ENCODE data around the gene THAP5.
"Not testable (repeated sequence)": the region's sequence is repeated elsewhere in the genome, so short reads cannot be mapped to it uniquely, and the experiment has no call there.

DNA sequence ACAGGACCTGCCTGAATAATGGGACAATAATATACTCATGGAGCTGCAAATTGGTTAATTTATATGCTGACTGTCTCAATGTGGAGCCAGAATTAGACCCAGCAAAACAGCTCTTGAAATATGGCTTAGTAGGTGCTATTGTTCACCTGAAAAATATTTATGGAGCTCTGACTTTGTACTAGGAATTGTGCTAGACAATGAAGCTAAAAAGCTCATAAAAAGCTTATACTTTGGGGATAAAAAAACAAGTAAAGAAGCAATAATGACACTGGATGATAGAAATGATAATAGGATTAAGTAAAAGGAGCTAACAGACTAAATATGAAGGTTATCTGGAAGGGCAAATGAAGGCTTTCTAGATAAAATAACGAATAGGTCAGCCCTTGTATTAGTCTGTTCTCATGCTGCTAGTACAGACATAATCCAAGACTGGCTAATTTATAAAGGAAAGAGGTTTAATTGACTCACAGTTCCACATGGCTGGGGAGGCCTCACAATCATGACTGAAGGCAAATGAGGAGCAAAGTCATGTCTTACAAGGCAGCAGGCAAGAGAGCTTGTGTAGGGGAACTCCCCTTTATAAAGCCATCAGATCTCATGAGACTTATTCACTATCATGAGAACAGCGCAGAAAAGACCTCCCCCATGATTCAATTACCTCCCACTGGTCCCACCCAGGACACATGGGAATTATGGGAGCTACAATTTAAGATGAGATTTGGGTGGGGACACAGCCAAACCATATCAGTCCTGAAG lies 21.2 kb downstream of the THAP5 start:
- TF ChIP-seq, protein P1, sequence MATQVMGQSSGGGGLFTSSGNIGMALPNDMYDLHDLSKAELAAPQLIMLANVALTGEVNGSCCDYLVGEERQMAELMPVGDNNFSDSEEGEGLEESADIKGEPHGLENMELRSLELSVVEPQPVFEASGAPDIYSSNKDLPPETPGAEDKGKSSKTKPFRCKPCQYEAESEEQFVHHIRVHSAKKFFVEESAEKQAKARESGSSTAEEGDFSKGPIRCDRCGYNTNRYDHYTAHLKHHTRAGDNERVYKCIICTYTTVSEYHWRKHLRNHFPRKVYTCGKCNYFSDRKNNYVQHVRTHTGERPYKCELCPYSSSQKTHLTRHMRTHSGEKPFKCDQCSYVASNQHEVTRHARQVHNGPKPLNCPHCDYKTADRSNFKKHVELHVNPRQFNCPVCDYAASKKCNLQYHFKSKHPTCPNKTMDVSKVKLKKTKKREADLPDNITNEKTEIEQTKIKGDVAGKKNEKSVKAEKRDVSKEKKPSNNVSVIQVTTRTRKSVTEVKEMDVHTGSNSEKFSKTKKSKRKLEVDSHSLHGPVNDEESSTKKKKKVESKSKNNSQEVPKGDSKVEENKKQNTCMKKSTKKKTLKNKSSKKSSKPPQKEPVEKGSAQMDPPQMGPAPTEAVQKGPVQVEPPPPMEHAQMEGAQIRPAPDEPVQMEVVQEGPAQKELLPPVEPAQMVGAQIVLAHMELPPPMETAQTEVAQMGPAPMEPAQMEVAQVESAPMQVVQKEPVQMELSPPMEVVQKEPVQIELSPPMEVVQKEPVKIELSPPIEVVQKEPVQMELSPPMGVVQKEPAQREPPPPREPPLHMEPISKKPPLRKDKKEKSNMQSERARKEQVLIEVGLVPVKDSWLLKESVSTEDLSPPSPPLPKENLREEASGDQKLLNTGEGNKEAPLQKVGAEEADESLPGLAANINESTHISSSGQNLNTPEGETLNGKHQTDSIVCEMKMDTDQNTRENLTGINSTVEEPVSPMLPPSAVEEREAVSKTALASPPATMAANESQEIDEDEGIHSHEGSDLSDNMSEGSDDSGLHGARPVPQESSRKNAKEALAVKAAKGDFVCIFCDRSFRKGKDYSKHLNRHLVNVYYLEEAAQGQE (IDR thresholded peaks at IDR 0.05; ENCODE audit: borderline replicate concordance), result not testable (repeated sequence)
- TF ChIP-seq MXI1 (conservative IDR thresholded peaks at IDR 0.05; ENCODE audit: poor library complexity, severe bottlenecking); EZH2 (IDR thresholded peaks at IDR 0.05; ENCODE audit: borderline replicate concordance, insufficient read depth, low read length, poor library complexity, severe bottlenecking); POLR2AphosphoS5 (IDR thresholded peaks at IDR 0.05); SMC3 (conservative IDR thresholded peaks at IDR 0.05; ENCODE audit: poor library complexity); EP300 (conservative IDR thresholded peaks at IDR 0.05; ENCODE audit: poor library complexity, severe bottlenecking): not testable (repeated sequence)
- TF ChIP-seq, protein P2, sequence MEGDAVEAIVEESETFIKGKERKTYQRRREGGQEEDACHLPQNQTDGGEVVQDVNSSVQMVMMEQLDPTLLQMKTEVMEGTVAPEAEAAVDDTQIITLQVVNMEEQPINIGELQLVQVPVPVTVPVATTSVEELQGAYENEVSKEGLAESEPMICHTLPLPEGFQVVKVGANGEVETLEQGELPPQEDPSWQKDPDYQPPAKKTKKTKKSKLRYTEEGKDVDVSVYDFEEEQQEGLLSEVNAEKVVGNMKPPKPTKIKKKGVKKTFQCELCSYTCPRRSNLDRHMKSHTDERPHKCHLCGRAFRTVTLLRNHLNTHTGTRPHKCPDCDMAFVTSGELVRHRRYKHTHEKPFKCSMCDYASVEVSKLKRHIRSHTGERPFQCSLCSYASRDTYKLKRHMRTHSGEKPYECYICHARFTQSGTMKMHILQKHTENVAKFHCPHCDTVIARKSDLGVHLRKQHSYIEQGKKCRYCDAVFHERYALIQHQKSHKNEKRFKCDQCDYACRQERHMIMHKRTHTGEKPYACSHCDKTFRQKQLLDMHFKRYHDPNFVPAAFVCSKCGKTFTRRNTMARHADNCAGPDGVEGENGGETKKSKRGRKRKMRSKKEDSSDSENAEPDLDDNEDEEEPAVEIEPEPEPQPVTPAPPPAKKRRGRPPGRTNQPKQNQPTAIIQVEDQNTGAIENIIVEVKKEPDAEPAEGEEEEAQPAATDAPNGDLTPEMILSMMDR (IDR thresholded peaks at IDR 0.05; ENCODE audit: poor library complexity, severe bottlenecking), result not testable (repeated sequence)

Data from neural cell (in vitro differentiated cells).